ENCODE measurements around the gene CYB5R3.
"Not testable (repeated sequence)": the region's sequence is repeated elsewhere in the genome, so short reads cannot be mapped to it uniquely, and the experiment has no call there.

CYB5R3 gene

DNA sequence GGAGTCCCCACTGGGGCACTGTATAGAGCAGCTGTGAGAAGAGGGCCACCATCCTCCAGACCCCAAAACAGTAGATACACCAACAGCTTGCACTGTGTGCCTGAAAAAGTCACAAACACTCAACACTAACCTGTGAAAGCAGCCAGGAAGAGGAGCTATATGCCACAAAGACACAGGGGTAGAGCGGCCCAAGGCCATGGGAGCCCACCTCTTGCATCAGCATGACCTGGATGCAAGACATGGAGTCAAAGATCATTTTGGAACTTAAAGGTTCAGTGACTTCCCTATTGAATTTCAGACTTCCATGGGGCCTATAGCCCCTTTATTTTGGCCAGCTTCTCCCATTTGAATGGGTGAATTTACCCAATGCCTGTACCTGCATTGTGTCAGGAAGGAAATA is 29.7 kb upstream of the CYB5R3 start:
- no peak for DNase-seq (ENCODE audit: low read depth in 2 of 2)

DNA sequence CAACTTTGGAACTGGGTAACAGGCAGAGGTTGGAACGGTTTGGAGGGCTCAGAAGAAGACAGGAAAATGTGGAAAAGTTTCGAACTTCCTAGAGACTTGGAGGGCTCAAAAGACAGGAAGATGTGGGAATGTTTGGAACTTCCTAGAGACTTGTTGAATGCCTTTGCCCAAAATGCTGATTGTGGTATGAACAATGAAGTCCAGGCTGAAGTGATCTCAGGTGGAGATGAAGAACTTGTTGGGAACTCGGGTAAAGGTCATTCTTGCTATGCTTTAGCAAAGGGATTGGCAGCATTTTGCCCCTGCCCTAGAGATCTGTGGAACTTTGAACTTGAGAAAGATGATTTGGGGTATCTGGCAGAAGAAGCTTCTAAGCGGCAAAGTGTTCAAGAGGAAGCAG is 28.7 kb upstream of the CYB5R3 start:
- DNase-seq (ENCODE audit: low read depth in 2 of 2), result not testable (repeated sequence)

DNA sequence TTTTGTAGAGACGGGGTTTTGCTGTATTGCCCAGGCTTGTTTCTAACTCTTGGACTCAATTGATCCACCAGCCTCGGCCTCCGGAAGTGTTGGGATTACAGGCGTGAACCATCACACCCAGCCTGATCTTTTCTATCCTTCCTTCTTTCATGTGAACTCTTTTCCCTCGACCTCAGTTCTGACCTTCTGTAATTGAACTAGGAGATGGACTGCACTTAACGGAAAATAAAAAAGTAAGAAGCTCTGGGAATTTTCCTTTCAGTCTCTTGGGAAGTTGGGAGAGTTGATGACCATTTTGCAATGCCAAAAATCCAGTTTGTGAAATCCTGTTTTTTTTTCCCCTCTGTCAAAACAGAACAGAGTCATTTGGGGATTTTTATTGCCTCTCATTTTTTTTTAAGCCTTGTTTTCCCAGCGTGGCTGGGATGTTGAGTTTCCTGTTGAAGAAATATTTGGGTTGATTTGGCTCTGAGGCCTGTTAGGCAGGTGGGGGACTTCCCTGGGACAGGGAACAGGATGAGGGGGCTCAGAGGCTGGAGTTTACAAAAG is 26.9 kb upstream of the CYB5R3 start:
- no peak for DNase-seq (ENCODE audit: low read depth in 2 of 2)

DNA sequence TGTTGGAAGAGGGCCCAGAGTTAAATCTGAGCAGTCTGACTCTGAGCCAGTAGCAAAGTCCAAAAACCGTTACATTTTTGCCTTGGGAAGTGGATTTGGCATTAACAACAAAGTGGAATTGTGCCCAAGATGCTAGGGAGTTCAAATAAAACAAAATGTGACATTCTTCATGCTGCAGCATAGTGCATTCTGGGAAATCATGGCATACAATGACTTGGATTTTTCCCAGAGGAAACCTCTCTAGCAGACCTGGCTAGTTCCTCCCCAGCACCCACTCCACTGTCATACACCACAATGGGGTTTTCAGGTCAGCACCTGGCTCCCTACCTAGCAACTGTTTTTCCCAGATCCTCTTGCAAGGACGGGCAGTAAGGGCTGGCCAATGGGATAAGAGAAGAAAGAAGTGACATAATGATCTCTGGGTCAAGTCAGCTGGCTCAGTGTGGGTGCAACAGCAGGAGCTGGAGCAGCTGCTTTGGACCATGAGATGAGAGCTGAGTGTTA is 24.8 kb upstream of the CYB5R3 start:
- no peak for DNase-seq (ENCODE audit: low read depth in 2 of 2)

DNA sequence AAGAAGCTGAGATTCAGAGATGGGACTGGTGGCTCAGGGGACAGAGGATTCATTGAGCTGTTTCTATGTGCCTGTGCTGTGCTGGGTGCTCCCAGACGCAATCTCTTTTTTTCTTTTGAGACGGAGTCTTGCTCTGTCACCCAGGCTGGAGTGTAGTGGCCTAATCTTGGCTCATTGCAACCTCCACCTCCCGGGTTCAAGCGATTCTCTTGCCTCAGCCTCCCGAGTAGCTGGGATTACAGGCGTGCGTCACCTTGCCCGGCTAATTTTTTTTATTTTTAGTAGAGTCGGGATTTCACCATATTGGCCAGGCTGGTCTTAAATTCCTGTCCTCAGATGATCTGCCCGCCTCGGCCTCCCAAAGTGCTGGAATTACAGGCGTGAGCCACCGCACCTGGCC is 23.9 kb upstream of the CYB5R3 start:
- DNase-seq (ENCODE audit: low read depth in 2 of 2), result not testable (repeated sequence)

DNA sequence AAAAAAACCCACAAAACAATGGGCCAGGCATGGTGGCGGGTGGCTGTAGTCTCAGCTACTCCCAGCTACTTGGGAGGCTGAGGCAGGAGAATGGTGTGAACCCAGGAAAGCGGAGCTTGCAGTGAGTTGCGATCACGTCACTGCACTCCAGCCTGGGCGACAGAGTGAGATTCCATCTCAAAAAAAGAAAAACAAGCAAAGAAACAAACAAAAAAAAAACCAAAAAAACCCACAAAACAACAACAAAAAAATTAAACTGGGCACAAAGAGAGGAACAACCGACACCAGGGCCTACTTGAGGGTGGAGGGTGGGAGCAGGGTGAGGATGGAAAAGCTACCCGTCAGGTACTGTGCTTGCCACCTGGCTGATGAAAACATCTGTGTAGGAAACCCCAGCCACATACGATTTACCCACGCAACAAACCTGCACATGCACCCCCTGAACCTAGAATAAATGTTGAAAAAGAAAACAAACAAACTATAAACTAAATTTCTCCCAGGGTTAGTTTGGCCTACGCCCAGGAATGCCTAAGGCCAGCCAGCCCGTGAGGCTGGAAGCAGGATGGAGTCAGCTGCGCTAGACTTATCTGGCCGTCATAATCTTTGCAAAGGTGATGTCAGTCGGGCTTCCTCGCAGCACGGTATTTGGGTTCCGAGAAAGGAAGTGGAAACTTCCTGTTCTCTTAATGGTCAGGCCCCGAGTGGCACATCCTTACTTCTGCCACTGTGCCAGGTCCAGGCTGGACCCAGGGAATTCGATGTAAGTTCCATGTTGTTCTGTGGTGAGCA is 21.9 kb upstream of the CYB5R3 start:
- no peak for DNase-seq (ENCODE audit: low read depth in 2 of 2)

DNA sequence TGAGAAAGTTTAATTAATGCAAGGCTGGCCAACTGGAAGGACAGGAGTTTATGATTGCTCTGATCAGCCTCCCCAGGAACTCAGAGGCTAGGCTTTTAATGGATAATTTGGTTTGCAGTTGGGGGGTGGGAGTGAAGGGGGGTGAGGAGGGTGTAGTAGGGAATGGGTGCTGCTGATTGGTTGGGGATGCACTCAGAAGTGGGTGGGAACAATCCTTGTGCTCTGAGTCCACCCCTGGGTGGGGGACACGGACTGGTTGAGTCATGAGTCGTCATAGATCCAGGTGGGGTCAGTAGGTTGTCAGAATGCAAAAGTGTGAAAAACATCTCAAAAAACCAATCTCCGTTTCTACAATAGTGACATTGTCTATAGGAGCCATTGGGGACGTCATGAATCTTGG is 20.9 kb upstream of the CYB5R3 start:
- no peak for DNase-seq (ENCODE audit: low read depth in 2 of 2)

DNA sequence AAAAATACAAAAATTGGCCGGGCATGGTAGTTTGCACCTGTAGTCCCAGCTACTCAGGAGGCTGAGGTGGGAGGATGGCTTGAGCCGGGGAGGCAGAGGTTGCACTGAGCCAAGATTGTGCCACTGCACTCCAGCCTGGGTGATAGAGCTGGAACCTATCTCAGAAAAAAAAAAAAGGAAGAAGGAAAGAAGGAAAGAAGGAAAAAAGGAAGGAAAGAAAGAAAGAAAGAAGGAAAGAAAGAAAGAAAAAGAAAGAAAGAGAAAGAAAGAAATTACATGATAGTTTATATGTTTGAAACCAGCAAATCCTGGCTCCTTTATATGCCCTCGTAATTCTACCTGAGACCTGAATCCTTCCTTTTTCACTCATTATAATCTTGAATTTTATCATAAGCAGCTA is 17.2 kb upstream of the CYB5R3 start:
- not testable (repeated sequence) for DNase-seq (ENCODE audit: low read depth in 2 of 2)

DNA sequence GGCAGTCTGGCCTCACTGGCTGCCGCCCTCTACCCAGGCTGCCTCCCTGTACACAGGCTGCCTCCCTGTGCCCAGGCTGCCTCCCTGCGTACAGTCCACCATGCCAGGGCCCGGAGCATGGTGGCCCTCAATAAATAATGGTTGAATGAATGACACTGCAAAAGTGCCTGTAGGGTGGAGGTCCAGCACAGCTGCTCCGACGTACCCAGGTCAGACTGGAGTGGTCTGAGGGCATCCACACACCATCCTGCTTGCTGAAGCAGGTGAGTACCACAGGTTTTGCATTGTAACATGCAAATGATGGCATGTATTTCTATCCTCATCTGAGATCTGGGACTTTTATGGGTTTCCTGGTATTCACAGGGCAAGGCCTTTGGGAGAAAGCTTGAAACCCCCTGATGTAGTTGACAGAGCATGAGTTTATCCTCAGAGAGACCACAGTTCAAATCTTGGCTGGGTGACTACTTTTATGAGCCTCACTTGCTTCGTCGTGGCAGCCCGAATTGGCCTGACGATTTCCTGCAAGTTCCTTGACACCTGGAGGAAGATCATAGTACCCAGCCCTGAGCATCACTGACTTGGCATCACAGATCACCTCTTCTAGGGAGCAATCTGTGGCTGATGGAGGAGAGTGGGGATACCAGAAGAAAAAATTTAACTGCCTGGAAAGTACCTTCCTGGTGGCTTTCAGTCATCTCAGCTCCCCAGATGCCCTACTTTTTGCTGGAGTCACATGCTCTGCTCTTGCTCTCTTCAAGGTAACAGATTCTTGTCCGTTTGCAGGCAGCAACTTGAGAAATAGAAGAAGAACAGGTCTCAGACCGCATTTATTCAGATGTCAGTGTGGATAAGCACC is 16.0 kb upstream of the CYB5R3 start:
- no peak for DNase-seq (ENCODE audit: low read depth in 2 of 2)

DNA sequence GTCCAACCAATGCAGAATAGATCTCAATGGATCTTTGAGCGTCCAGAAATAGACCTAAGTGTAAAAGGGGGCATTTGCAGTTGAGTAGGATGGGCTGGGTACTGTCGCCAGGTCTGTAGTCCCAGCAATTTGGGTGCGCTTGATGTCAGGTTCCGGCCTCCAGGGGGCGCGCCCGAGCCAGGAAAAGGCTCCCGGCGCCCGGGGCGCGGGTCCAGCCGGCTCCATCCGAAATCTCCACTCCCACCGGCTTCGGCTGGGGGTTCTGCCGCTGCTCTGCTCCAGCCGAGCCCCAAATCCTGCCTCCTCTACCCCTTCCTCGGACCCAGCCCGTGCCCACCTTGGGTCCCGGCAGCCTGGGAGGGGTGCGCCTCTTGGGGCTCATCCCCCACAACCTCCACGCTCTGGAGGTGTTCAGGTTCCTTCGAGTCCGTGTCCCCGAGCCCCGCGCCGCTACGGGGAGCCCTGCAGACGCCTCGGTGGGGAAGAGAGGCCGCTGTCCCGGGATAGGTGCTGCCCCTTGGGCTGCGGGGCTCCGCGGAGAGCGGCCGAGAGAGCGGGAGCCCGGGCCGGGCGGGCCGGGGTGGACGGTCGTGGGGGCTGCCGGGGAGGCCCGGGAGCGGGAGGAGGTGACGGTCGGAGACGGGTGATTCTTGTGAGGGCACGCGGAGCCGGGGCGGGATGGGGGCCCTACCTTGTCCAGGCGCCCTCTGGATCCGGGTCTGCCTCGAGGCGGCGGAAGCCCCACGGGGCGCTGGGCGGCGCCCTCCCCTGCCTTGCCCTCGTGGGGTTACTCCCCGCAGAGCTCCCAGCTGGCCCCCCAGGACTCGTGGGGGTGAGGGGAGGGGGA is 13.0 kb upstream of the CYB5R3 start:
- peak; percentile 57 to 61 for DNase-seq (ENCODE audit: low read depth in 2 of 2)

DNA sequence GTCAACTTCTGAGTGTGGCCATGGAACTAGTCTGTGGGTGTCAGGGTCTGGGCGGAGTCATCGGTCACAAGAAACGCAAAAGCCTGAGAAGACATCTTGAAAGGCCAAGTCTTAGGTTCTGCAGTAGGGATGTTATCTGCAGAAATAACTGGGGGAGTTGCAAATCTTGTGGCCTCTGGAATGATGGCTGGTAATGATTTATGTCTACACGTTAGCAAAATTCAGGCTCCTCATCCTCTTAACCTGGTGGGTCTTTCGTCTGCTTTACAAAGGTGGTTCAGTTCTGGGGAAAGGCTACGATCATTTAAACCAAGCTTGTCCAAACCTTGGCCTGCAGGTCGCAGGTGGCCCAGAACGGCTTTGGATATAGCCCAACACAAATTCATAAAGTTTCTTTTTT is 7.4 kb upstream of the CYB5R3 start:
- no peak for DNase-seq (ENCODE audit: low read depth in 2 of 2)

DNA sequence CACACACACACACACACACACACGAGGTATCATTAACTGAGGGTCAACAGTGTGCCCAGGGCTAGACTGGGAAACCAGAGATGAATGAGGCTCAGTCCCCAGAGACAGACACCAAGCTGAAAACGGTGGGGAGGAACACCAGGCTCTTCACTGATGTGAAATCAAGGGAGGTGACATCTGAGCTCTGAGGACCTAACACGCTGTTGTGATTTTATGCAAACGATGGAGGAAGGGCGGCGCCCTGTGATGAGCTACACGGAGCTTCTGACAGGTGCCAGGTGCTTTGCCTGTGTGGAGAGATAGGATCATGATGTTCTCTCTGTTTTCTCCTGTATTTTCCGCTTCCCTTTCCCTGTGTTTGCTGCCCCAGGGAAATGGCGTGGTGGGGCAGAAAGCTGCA is 6.5 kb upstream of the CYB5R3 start:
- DNase-seq (ENCODE audit: low read depth in 2 of 2), result no peak

DNA sequence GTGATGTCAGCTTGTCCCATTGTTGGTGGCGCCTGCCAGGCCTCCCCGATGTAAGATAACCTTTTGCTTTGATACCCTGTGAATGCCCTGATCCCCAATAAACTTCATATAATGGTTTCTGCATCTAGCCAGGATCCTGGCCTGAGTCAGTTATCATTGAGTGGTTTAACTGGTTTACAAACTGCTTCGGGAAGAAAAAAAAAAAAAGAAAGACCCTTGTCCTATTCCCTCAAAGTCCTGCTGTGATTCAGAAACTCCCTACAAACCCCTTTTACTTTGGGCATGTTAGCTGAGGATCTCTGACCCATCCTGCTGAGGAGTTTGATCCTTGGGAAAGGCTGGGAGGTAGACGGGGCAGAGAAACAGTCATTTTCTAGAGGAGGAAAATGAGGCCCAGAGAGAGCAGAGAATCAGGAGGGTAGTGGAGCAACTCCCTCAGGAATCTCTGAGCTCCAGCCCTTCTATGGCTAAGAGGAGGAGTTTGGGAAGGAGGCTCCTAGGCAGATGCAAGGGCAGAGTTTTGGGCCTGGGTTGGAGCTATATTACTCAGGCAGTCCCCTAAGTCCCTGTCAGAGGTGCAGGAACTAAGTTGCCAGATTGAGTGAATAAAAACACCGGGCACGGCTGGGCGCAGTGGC is 5.4 kb upstream of the CYB5R3 start:
- no peak for DNase-seq (ENCODE audit: low read depth in 2 of 2)

DNA sequence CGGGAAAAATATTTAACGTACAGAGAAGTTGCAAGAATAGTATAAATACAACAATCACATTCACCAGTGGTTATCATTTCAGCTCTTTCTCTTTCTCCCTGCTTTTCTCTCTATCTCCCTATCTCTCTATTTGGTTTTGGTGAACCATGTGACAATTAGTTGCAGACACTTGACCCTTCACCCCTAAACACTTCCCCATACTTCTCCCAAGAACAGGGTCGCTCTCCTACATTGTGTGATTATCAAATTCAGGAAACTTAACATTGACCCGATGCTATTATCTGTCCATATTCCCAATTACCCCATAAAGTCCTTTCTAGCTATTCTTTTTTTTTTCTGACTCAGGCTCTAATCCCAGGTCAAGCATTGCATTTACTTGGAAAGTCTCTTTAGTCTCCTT is 4.8 kb upstream of the CYB5R3 start:
- no peak for DNase-seq (ENCODE audit: low read depth in 2 of 2)

DNA sequence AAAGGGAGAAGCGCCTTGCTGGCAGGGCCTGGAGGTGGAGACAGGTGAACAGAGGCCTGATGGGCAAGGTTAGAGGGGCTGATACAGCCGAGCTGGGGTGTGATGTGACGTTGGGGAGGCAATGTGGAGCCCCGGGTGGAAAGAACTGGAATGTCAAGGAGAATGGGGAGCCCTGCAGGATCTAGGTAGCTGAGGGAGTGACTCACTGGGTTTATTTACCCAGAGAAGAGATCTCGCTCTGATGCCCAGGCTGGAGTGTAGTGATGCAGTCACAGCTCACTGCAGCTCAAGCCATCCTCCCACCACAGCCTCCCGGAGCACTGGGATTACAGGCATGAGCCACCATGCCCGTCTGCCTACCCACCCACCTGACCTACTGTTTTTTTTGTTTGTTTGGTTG is 1.9 kb upstream of the CYB5R3 start:
- no peak for DNase-seq (ENCODE audit: low read depth in 2 of 2)

DNA sequence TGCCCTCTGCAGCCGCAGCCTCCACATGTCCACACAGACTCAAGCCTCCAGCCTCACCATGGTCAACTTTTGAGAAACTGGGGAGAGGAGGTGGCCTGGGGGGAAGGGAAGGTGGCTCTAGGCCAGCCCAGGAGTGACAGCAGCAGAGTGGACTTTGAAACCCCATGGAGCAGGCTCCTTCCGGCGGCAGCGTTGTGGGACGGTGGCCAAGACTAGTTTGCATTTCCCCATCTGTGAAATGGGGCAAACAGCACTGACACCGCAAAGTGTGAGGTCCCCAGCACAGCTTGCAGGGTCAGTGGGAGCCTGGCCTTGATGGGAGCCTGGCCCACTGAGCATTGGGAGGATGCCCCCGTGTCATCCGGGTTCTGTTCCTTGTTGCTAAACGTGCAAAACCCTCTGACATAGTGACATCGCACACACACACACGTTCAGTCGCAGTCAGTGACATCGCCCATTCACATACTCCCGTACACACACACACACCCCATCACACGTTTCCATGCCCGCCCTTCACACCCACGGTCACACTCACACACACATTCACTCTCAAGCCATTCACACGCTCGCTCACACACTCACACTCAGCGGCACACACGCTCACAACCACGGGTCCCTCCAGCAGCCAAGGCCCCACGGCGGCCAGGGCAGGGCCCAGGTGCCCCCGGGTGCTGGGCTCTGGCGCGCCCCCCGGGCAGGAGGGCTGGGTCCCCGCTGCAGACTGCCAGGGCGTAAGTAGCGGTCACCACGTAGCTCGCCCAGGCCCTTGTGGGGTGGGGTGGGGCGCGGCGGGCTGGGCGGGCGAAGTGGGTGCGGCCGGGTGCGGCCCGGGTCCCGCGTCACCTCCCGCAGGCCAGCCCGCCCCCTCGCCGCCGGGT is 585 bp downstream of the CYB5R3 start:
- peak in 1 of 2 donors; percentile 16 for DNase-seq (ENCODE audit: low read depth in 2 of 2)

DNA sequence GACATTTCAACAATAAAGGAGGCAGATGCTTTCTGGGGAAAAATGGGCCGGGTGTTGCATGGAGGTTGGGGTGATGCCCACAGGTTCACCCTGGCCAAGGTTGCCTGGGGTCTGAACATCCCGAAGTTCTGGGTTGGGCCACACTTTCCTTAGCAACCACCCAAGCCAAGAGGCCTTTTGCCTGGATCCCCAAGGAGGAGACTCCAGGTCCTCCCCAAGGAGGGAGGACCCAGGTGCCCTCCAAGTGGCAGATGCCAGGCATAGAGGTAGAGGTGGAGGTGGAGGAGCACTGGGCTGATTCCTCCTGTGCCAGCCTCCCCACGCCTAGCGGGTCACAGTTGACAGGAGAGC is 1.2 kb downstream of the CYB5R3 start:
- no peak for DNase-seq (ENCODE audit: low read depth in 2 of 2)

DNA sequence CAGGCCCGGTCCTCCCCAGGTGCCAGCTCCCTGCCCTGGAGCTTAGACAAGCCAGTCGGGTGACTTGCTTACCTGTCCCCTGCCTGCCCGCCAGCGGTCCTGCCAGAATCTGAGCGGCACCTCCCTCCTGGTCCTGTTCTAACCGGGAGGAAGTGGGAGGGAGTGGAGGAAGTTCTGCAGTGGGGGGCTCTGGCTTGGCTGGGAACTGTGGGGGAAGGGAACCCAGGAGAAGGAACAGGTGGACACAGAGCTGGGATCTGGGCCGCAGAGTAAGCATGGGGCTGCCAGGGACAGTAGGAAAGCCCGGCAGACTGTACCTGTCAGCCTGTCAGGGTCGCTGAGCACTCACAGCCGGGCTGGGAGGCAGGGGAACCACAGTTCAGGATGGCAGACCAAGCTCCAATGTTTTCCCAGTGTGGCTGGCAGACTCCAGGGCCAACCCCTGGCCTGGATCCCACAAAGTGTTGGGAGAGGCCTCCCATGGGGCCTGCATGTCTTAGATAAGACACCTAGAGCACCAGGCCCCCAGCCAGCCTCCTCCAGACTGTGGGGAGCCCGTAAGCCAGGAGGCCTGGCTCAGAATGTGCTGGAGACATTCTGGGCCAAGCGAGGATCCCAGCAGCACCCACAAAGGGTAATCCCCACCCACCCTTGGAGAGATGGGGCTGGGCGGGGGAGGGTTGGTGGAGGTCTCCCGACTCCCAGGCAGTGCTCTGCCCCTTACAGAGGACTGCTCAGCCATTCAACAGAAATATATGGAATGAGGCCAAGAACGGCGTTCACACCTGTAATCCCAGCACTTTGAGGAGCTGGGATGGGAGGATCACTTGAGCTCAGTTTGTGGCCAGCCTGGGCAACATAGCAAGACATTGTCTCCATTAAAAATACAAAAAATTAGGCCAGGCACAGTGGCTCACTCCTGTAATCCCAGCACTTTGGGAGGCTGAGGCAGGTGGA is 2.3 kb downstream of the CYB5R3 start:
- no peak for DNase-seq (ENCODE audit: low read depth in 2 of 2)

DNA sequence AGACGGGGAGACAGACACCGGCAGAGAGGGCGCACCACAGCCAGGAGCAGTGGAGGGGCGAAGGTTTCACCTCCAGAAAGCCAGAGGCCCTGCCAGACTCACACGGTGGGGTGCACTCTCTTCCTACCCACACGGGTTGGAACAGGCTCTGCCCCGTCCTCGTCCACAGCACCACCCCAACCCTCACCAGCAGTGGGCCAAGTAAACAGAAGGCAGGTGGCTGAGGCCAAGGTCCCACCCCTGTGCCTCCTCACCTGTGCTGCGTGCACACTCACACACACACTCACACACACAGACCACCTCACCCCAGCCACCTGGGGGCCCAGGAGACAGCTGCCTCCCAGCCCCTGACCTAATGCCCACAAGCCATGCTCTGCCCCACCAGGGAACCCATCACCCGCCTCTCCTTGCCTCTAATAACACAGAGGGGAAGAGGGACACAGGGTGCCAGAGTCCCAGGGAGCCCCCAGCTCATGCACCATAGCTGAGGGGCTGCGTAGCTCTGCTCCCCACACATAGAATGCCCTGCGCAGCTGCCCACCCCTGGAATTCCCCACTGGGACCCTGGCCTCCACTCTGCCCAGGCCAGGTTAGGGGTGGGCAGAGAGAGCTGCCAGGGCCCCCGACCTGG is 3.1 kb downstream of the CYB5R3 start:
- no peak for DNase-seq (ENCODE audit: low read depth in 2 of 2)

All from stimulated activated CD8-positive, alpha-beta memory T cell treated with anti-CD3 and anti-CD28 coated beads, Interleukin-7, amount 100 ng/mL, for 1 hour (primary cell).